ENCODE data around the gene ZSCAN2.
"Not testable (repeated sequence)": the region's sequence is repeated elsewhere in the genome, so short reads cannot be mapped to it uniquely, and the experiment has no call there.

- TF ChIP-seq POLR2AphosphoS5, CTCF (IDR thresholded peaks at IDR 0.05): not testable (repeated sequence)
Observed at GRCh38 chr15:84583921-84584320, 16.9 kb upstream of the ZSCAN2 start.

Measured in suprapubic skin (tissue), 3 donors.